K562 (cell line): ENCODE data around the gene SCLY. TPM values are rescaled to one million over a fixed set of nuclear protein-coding genes. Genes with fewer than 3 reads are reported as not detected.

Experiments used
- ATAC-seq: fragments of 200-7000 bp; cut with Tn5 transposase; 3 replicates; pipeline ENCODE4 v1.9.1; 2020; ENCODE audit warnings: moderate library complexity
- BruUV-seq: library from RNA; stranded (reverse); fragments of 400-500 nt; replicated peaks from 2 replicates; lab custom pipeline; 2021; lab: Mats Ljungman, UMichigan
- CTCF ChIA-PET: fragments of 300-600 bp; formaldehyde crosslinking; extraction: SDS; loops from one replicate; lab custom pipeline; 2021; ENCODE audit warnings: low intra/inter-chr PET ratio; lab: Yijun Ruan, JAX
- POLR2A ChIA-PET: fragments of 300-600, 350-650 bp; sonication (Branson Sonifier 250); formaldehyde crosslinking; extraction: SDS; loops from one replicate; lab custom pipeline; 2021; ENCODE audit warnings: antibody characterized with exemption, inconsistent platforms; lab: Yijun Ruan, JAX
- DNase-seq, 4 experiments: peaks; one replicate each; pipeline versions ENCODE4 v3.0.0 to v3.0.0-alpha.2; 2011 to 2018; ENCODE audit warnings: low spot score in 3 of 4, mixed read lengths in 3 of 4; ENCODE audit errors: extremely low read depth in 1 of 4
- FAIRE-seq: peaks from 2 replicates; lab custom pipeline; 2011; peaks lifted over from hg19 to GRCh38; lab: Jason Lieb, UNC
- H2AFZ ChIP-seq: 2 replicates; pipeline ENCODE4 v1.6.0; 2011; ENCODE audit warnings: low read depth, low read length, control low read depth, inconsistent platforms
- H3K27ac ChIP-seq: fragments of 200-600 bp; 3 replicates; pipeline ENCODE4 v1.8.0; 2011; ENCODE audit warnings: low read depth, mild to moderate bottlenecking, control low read depth, inconsistent platforms, low read length, moderate library complexity, mixed read lengths; ENCODE audit errors: extremely low read depth
- H3K27me3 ChIP-seq, 2 experiments: fragments of 300-600 bp in 1 of 2; 2 replicates in 1 of 2; 3 replicates in 1 of 2; pipeline versions ENCODE4 v1.6.0 to v1.8.0; 2011; ENCODE audit warnings: inconsistent platforms in 2 of 2, low read length in 2 of 2, mild to moderate bottlenecking in 1 of 2, mixed read lengths in 1 of 2, moderate library complexity in 1 of 2; ENCODE audit not compliant: control insufficient read depth in 2 of 2, insufficient read depth in 2 of 2
- H3K36me3 ChIP-seq: fragments of 300-600 bp; 3 replicates; pipeline ENCODE4 v1.8.0; 2011; ENCODE audit warnings: mild to moderate bottlenecking, low read length, inconsistent platforms; ENCODE audit not compliant: control insufficient read depth, insufficient read depth
- H3K4me1 ChIP-seq, 2 experiments: fragments of 200-600 bp in 1 of 2; replicated peaks in 1 of 2; 2 replicates in 1 of 2; 3 replicates in 1 of 2; pipeline versions ENCODE4 v1.5.1 to v1.8.0; 2011; ENCODE audit warnings: inconsistent platforms in 2 of 2, low read length in 2 of 2, mild to moderate bottlenecking in 1 of 2, mixed read lengths in 1 of 2, moderate library complexity in 1 of 2; ENCODE audit not compliant: control insufficient read depth in 2 of 2, insufficient read depth in 2 of 2
- H3K4me2 ChIP-seq: 2 replicates; pipeline ENCODE4 v1.6.1; 2011; ENCODE audit warnings: low read length, control low read depth, inconsistent platforms, mixed read lengths; ENCODE audit not compliant: insufficient read depth
- H3K4me3 ChIP-seq: fragments of 200-600 bp; sonication (generic), shearing (Covaris generic); 2 replicates; pipeline ENCODE4 v1.5.1; 2016; ENCODE audit warnings: control low read depth, inconsistent platforms
- H3K79me2 ChIP-seq: fragments of 200-600 bp; 3 replicates; pipeline ENCODE4 v1.8.0; 2011; ENCODE audit warnings: low read length, inconsistent platforms; ENCODE audit not compliant: control insufficient read depth, insufficient read depth
- H3K9ac ChIP-seq, 2 experiments: 2 replicates each; pipeline versions ENCODE4 v1.6.0 to v1.6.1; 2011; ENCODE audit warnings: low read depth in 2 of 2, low read length in 2 of 2, control low read depth in 1 of 2, inconsistent platforms in 1 of 2, mild to moderate bottlenecking in 1 of 2, mixed read lengths in 1 of 2; ENCODE audit not compliant: insufficient read depth in 1 of 2
- H3K9me1 ChIP-seq: one replicate; pipeline ENCODE4 v1.6.0; 2011; ENCODE audit warnings: inconsistent platforms, mild to moderate bottlenecking, low read length, moderate library complexity; ENCODE audit not compliant: control insufficient read depth, insufficient read depth
- H3K9me3 ChIP-seq: replicated peaks from 2 replicates; pipeline ENCODE4 v1.5.1; 2011; ENCODE audit warnings: low read depth, low read length, inconsistent platforms; ENCODE audit not compliant: control insufficient read depth, insufficient read depth
- H4K20me1 ChIP-seq: replicated peaks from 2 replicates; pipeline ENCODE4 v1.6.1; 2011; ENCODE audit warnings: low read length, inconsistent platforms, mixed read lengths; ENCODE audit not compliant: control insufficient read depth, insufficient read depth
- CREB3L1 ChIP-seq: fragments of 450-650 bp; IDR thresholded peaks from 2 replicates; pipeline ENCODE4 v1.6.1; 2014; ENCODE audit warnings: low read depth, mild to moderate bottlenecking, moderate library complexity, borderline replicate concordance
- KDM5B ChIP-seq: fragments of 200-600 bp; sonication (generic); IDR thresholded peaks from 2 replicates; pipeline ENCODE4 v1.6.1; 2012; ENCODE audit warnings: low read depth, mild to moderate bottlenecking, moderate library complexity, low read length, control low read depth, inconsistent platforms; ENCODE audit not compliant: insufficient replicate concordance
- NCOA1 ChIP-seq: fragments of 450-650 bp; IDR thresholded peaks from 2 replicates; pipeline ENCODE4 v1.6.1; 2016; ENCODE audit warnings: low read depth
- OTX1 ChIP-seq: fragments of 450-650 bp; formaldehyde crosslinking; IDR thresholded peaks from 2 replicates; pipeline ENCODE4 v1.4.0; 2022; ENCODE audit warnings: mild to moderate bottlenecking
- SRSF9 ChIP-seq: fragments of 200-400 bp; formaldehyde crosslinking; IDR thresholded peaks from 2 replicates; pipeline ENCODE4 v1.6.1; 2017; ENCODE audit warnings: low read depth, low read length, borderline replicate concordance
- ZNF217 ChIP-seq: sonication (generic); formaldehyde crosslinking; IDR thresholded peaks from 2 replicates; pipeline ENCODE4 v1.8.0; 2022; ENCODE audit warnings: mild to moderate bottlenecking, missing genetic modification reagents
- ZZZ3 ChIP-seq: fragments of 450-650 bp; IDR thresholded peaks from 2 replicates; pipeline ENCODE4 v1.6.1; 2016; ENCODE audit warnings: antibody characterized with exemption, mild to moderate bottlenecking, moderate library complexity
- WGBS: fragments of 100-300 bp; shearing (Covaris generic); methylation state at CpG from one replicate; pipeline ENCODE4 v1.1.6; 2016; ENCODE audit warnings: low coverage, mixed read lengths; ENCODE audit not compliant: insufficient coverage; ENCODE audit errors: missing lambda C conversion rate; 5-methylcytosine and 5-hydroxymethylcytosine counted together
- in situ Hi-C: fragments of 300-500 bp; cut with MboI; formaldehyde crosslinking; loops from 4 replicates; pipeline ENCODE4 v1.15.0; 2018; ENCODE audit warnings: inconsistent platforms, mixed read lengths
- intact Hi-C: fragments of 100-400 bp; cut with micrococcal nuclease; formaldehyde crosslinking; loops from 2 replicates; pipeline ENCODE4 v1.14.2; 2022
- polyA plus RNA-seq, 8 experiments: library from polyadenylated mRNA; depleted of rRNA in 4 of 8; stranded (reverse) in 5 of 8; unstranded in 3 of 8; fragments of >200 nt; fragmentation: Nextera tagmentation in 2 of 8; fragmentation: Illumina TruSeq in 1 of 8; extraction: Ambion mirVana in 2 of 8; extraction: Trizol in 1 of 8; gene quantifications; 2 replicates each; pipeline versions ENCODE4 v1.2.1 to v1.2.3, GENCODE V29; 2011 to 2014; ENCODE audit warnings: inconsistent platforms in 1 of 8, missing spikeins in 1 of 8
- total RNA-seq, 7 experiments: library from RNA; depleted of rRNA in 6 of 7; stranded (reverse); fragments of >200 nt in 6 of 7; fragmentation: Illumina TruSeq in 2 of 7; extraction: Trizol in 2 of 7; gene quantifications; 2 replicates each; pipeline versions ENCODE4 v1.2.1 to v1.2.3, GENCODE V29; 2011 to 2021; ENCODE audit warnings: low replicate concordance in 1 of 7
- TF ChIP-seq, protein P1 (sequence below): fragments of 200-800 bp; sonication (Bioruptor generic); IDR thresholded peaks from 2 replicates; pipeline ENCODE4 v1.6.1; 2017; ENCODE audit warnings: missing genetic modification characterization, missing compliant biosample characterization
- TF ChIP-seq, protein P2 (sequence below): fragments of 250-450 bp; sonication (Bioruptor Pico); IDR thresholded peaks from 2 replicates; pipeline ENCODE4 v1.4.0; 2020; ENCODE audit warnings: mild to moderate bottlenecking, moderate library complexity

SCLY gene
- total and polyA plus RNA-seq, 9 of the 15 experiments (the other 6 are each of a cell fraction or from before 2014, with no cell fraction given) = 2.6 to 32.2 (median 21.1) TPM

DNA sequence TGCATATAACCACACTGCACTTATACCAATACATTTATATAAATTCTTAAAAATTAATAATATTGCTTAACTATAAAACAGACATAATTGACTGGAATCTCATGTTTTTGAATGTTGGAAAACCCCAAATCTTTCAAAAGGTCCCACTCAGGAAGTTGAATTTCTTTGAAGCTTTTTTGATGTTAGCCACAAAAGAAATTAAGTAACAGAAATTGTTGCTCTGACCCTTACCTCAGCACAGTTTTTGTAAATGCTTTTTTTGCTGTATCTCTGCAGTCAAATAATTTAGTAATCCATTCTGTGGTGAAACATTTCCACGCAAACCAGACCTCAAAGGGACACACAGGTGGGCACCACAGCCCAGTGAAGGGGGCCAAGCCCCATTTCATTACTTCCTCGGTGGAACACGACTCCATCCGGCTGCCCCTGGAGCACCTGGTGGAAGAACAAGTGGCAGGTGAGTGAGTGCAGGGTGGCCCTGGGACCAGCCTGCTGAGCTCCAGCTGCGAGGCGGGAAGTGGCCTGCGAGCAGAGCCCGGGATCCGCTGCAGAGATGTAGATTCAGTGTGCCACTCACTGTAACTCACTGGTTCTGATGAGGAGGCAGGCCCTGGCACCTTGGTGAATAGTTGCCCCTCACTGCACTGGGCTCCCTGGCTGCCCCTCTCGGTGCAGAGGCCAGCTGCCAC lies 8.4 kb downstream of the SCLY start:
- intact Hi-C loops = no loop called here
- Histone ChIP-seq H2AFZ (no peak overlapping the region), H3K27ac (no peak overlapping the region), H3K4me2 (no peak overlapping the region), H3K79me2 (0 out of 3 replicates have a peak, but pooled peaks cover 2% of the 10 kb centered on the region), H3K4me1 (peaks cover 0 to 3% of the 10 kb centered on the region in 2 experiments; a peak in 1 of 5 replicates), H3K4me3 (no peak overlapping the region), H3K9ac (no peak overlapping the region), H3K36me3 (peaks cover 81% of the 10 kb centered on the region), H3K9me1 (no peaks in the 10 kb centered on the region), H3K9me3 (no peaks in the 10 kb centered on the region), H4K20me1 (no peaks in the 10 kb centered on the region), H3K27me3 (no peaks in the 10 kb centered on the region)
- ChIA-PET CTCF (no interaction called here), POLR2A (no interaction called here)
- WGBS = 88% methylated on average over 5 of the region's 10 CpGs
- in situ Hi-C loops = no loop called here
- FAIRE-seq (no peak), ATAC-seq (no peak), DNase-seq (no peak)
- no TSS peak for BruUV-seq
- TF ChIP-seq CREB3L1 (no peak), NCOA1 (no peak), OTX1 (no peak), ZNF217 (CRISPR knock-in tag) (no peak), KDM5B (no peak), SRSF9 (no peak), ZZZ3 (no peak)
- TF ChIP-seq, protein P1, sequence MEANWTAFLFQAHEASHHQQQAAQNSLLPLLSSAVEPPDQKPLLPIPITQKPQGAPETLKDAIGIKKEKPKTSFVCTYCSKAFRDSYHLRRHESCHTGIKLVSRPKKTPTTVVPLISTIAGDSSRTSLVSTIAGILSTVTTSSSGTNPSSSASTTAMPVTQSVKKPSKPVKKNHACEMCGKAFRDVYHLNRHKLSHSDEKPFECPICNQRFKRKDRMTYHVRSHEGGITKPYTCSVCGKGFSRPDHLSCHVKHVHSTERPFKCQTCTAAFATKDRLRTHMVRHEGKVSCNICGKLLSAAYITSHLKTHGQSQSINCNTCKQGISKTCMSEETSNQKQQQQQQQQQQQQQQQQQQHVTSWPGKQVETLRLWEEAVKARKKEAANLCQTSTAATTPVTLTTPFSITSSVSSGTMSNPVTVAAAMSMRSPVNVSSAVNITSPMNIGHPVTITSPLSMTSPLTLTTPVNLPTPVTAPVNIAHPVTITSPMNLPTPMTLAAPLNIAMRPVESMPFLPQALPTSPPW (CRISPR knock-in tag) = no peak
- TF ChIP-seq, protein P2, sequence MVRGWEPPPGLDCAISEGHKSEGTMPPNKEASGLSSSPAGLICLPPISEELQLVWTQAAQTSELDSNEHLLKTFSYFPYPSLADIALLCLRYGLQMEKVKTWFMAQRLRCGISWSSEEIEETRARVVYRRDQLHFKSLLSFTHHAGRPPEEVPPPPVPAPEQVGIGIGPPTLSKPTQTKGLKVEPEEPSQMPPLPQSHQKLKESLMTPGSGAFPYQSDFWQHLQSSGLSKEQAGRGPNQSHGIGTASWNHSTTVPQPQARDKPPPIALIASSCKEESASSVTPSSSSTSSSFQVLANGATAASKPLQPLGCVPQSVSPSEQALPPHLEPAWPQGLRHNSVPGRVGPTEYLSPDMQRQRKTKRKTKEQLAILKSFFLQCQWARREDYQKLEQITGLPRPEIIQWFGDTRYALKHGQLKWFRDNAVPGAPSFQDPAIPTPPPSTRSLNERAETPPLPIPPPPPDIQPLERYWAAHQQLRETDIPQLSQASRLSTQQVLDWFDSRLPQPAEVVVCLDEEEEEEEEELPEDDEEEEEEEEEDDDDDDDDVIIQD (CRISPR knock-in tag) = no peak
